ENCODE results near the gene RNASE3.
"Not testable (repeated sequence)": the region's sequence is repeated elsewhere in the genome, so short reads cannot be mapped to it uniquely, and the experiment has no call there.

Gene RNASE3

DNA sequence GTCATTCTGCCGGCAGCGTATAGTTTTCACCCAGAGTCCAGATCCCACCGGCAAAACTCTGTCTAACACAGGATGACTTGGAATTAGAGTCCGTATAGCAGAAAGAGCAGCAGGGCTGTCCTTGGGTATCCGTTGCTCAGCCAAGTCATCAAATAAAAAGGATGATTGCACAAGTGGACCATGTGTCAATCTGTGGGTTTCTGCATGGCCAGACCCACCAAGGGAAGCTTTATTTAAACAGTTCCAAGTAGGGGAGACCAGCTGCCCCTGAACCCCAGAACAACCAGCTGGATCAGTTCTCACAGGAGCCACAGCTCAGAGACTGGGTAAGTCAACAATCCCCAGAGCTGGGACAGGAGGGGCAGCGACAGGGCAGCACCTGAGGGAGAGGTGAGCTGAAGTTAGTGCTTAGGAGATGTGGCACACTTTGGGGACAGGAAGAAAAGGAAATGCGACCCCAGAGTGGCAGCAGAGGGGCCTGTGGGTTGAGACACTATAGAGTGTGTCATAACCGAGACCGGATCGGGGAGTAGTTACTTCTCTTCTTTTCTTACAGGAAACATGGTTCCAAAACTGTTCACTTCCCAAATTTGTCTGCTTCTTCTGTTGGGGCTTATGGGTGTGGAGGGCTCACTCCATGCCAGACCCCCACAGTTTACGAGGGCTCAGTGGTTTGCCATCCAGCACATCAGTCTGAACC, at the start of gene RNASE3:
Gene RNASE3, plus strand, starts transcription at position 260 of the 700 bp plus-strand sequence. Its CDS starts 302 bp downstream, at position 562.
- not testable (repeated sequence) for DNase-seq (ENCODE audit: low spot score)

DNA sequence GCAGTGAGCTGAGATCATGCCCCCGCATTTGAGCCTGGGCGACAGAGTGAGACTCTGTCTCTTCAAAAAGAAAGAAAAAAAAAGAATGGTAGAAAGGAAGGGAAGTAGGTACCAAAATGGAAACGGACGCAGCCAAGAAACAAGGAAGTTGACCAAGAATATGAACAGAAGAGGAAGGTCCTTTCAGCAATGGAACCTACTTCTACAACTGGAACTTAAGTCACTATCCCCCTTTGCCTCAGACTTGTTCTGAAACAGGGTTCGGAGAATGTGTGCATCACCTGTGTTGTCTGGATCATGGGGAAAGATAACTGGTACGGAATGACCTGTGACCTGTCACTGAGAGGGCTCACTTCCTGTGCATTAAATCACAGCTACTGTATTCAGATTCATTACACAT, 44.6 kb upstream of the RNASE3 start:
- DNase-seq (ENCODE audit: low spot score) = no peak

DNA sequence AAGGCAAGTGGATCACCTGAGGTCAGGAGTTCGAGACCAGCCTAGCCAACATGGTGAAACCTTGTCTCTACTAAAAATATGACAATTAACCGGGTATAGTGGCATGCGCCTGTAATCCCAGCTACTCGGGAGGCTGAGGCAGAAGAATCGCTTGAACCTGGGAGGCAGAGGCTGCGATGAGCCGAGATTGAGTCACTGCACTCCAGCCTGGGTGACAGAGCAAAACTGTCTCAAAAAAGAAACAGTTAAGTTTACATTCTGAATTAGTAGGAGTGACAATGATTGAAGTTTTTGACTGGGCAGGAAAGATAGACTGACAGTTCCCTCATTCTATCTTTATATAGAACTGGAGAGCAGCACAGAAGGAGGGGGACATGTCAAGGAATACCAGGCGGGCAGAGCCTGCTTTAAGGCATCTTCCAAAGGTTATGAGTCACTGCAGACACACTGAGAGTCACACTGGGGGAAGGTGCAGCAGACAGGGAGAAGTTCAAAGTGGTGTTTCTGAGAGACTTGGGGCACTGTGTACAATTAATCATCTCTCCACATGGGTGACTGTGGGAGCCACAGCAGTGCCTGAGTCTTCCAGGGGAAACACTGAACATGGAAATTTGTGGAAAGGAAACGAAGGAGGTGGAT, 42.8 kb upstream of the RNASE3 start:
- DNase-seq (ENCODE audit: low spot score) = no peak

DNA sequence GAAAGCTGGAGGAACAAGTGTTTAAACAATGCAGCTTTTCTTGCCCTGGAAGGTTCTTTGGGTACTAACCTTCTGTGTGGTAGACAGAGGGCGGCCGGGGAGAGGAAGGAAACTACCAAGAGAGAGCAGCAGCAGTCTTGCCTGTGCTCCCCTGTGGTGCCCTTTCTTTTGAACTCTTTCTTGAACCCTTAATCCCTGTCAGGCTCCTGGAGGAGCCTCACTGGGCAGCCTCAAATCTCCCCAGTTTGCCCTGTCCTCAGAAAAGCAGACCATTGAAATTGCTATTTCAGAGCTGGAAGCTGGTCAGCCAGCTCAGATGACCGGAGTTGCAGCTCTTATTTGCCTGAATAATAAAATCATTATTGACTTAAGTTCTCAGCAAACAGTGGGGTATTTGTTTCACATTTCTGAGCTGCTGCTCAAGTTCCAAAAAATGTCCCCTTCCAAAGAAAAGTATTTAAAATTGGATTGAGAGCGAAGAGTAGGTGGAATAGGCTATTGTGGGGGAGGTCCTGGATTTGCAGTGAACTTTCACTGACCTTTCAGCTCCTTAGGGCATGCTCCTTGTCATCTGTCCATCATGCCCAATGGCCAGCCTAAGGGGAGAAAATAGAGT, 42.1 kb upstream of the RNASE3 start:
- peak; percentile 75 for DNase-seq (ENCODE audit: low spot score)

DNA sequence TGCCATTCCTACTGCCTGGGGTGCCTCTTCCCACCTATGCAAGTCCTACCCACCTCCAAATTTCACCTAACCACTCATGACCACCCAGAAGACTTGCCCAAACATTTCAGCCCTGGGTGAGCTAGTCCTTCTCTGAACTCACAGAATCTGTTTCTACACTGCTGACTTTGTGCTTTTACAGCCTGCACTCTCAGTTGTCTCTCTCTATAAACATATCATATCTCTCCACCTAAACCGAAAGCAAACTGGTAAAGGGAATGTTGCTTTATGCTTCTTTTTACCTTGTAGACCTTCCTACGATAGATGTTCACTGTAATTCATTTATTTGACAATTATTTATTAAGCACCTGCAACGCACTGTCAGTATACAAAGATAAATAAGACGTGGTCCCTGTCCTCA, 38.1 kb upstream of the RNASE3 start:
- no peak for DNase-seq (ENCODE audit: low spot score)

DNA sequence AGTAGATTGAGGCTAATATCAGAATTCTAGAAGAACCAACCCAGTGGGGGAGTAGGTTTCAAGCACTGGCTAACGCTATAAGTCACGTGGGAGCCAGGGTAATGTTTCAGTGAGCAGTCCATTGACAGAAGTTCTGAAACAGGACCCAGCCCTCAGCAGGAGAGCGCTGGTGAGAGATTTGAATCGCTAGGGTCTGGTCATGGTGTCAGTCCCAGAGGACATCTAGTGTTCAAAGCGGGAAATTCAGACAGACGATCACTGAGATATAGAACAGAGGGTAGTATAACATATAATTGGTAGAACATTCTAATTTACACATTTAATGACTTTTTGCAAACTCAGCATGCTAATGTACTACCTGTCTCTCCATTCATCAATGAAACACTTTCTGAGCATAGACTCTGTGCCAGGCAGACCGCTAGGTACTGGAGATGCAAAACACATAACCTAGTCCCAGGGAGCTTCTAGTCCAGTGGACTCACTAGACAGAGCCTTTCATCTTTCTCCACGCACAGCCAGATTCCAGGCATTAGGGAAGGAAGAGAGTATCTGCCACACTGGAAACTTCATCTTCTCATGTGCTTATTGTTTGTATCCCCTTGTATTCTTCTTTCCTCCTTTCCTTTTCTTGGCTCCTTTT, 35.4 kb upstream of the RNASE3 start:
- DNase-seq (ENCODE audit: low spot score) = peak; percentile 82

DNA sequence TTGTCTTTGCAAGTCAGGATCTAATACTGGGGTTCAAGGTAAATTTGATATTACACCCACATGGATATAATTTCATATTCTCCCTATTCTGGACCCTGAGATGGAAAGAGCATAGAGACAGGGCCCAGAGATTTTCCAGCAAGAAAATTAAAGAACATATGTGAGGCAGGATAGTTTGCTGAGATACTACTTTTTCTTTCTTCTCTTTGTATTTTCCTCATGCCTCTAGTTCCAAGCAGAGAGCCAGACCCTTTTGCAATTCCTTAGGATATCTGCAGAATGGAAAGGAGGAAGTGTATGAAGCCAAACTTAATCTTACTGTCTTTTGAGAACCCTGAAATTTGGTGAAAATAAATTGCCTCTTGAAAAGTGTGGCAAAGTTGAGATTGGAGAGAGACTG, 34.0 kb upstream of the RNASE3 start:
- no peak for DNase-seq (ENCODE audit: low spot score)

DNA sequence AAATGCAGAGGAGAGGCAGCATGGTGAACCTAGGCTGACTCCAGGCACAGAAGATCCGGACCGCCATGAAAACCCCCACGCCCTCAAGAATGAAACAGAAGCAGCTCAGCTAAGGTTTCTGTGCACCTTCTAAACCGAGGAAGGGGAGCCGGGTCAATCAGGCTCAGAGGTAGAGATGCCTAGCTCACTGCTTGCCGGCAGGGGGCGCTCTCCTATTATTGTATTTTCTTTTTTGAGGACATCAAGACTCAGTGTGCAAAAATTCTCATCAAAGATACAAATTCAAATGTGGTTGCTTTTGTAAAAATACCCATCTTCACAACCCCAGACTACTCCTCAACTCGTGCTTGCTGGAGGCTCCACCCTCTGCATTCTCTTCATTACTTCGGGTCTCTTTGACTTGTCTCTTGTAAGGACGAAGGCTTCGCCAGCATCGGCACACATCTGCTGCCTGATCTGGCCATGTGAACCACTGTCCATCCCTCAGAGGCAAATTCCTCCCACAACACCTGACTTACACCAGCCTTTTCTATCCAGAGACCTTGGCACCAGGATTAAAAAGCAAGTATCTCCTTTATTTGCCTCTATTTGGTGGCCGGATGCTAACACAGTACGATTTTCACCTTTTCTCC, 33.4 kb upstream of the RNASE3 start:
- DNase-seq (ENCODE audit: low spot score) = peak; percentile 62

DNA sequence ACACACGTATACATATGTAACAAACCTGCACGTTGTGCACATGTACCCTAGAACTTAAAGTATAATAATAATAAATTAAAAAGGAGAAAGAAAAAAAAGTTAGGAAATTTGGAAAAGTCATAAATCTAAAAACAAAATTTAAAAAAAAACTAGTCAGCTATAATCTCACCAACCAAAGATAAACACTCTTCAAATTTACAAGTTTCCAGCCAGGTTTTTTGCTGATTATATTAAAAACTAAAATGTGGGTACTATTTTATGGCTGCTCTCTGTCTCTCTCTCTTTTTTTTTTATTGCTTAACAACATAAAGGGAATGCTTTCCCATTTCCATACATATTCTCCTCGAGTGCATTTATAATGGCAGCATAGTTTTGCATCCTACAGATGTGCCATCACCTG, 25.0 kb upstream of the RNASE3 start:
- DNase-seq (ENCODE audit: low spot score) = no peak

DNA sequence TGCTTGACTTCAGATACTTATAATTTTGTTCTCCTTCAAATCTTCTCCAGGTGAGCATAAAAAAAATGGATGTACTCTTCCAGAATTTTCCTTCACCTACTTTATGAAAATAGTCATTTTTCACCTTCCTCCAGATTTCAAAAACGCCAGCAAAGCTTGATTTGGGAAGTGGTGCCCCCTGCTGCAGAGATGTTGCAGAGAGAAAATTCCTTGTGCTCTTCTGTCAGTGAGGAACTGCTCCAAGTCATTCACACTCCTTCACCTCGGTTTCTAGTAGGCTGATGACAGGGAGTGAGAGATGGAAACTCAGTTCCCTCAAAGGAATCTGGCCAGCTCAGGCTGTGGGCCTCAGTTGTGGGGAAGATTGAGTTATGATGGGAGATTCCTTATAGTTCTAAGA, 24.2 kb upstream of the RNASE3 start:
- no peak for DNase-seq (ENCODE audit: low spot score)

DNA sequence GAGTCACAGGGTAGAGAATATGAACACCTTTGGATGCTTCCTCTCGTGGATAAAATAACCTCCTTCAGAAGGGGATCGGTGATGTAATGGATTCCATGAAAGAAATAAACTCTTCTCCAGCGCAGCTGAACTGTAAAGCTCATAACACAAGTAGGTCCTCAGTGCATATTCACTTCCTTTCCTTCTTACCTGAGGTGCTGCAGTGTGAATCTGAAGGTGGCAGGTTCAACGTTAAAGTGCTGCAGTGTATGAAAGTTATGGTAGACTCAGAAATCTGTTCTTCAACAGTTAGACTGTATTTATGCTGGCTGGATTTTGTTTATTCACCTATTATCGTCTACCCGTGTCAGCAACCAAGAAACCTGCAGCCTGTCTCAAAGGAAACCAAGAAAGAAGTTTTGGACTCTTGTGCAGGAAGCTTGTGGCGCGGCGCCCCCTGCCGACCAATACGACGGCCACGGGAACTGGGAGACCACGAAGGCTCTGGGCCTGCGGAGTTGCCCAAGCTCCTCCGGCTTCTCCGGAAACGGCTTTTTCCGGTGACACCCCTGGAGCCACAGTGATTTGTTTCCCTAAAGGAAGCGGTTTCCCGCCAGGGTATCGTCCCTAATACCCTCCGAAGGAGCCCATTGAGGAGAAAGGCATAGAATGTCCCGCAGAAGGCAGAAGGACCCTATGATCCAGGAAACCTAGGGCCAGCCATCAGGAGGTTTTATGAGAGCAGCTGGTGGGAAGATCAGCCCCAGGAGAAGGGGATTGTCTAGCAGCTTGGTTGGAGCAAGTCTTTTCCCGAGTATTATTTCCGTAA, 17.6 kb upstream of the RNASE3 start:
- DNase-seq (ENCODE audit: low spot score) = peak; percentile 71

DNA sequence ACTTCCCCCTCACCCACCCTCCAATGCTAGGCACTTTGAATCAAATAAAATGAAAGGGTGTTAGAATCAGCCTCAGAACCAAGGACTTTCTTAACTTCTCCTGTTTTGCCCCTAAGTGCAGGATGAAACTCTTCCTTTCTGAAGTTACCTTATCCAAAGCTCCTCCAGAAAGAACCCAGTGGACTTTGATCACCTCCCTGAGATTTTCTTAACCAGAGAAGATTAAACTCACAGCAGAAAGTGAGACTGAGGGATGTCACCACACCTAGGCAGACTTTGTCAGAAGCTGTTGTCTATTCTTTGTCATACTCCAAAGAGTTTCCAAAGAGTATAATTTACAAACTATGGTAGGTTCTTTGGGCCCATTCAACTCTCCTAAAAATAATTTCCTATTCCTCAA, 14.2 kb upstream of the RNASE3 start:
- DNase-seq (ENCODE audit: low spot score) = no peak

DNA sequence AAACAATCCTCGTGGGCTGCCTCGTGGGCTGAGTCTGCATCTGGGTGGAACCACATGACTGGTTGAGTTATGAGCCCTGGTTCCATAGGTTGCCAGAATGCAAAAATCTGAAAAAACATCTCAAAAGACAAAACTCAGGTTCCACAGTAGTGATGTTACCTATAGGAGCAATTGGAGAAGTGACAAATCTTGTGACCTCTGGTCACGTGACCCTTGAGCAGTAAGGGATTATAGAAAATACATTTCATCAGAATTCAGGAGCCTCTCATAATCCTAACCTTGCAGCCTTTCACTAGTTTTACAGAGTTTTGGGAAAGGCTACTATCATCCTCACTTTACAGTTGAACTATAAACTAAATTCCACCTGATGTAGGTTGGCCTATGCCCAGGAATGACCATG, 12.5 kb upstream of the RNASE3 start:
- DNase-seq (ENCODE audit: low spot score) = no peak

DNA sequence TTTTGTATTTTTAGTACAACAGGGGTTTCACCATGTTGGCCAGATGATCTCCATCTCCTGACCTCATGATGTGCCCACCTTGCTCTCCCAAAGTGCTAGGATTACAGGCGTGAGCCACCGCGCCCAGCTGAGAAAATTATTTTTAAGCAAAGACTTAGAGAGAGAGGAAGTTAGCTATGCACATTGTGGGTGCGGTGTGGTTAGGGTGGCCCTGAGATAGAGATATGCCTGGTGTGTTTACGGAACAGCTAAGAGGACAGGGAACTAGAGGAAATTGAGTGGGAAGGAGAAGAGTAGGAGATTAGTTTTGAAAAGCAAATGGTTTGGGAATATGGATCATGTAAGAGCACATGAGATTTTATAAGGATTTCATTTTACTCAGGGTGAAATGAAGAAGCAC, 10.0 kb upstream of the RNASE3 start:
- DNase-seq (ENCODE audit: low spot score) = not testable (repeated sequence)

DNA sequence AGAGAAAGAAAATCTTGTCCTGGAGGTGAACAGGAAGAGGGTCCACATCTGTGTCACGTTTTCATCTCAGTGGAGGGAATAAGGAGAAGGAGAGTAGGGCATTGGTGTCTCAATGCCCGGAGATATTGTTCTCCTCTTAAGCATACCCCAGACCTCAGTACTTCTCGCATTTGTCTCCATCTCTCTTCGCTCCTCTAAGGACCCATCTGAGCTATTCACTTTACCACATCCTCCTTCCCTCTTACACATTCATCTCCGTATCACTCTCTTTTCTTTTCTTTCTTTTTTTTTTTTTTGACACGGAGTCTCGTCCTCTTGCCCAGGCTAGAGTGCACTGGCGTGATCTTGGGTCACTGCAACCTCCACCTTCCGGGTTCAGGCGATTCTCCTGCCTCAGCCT, 8.4 kb upstream of the RNASE3 start:
- not testable (repeated sequence) for DNase-seq (ENCODE audit: low spot score)

DNA sequence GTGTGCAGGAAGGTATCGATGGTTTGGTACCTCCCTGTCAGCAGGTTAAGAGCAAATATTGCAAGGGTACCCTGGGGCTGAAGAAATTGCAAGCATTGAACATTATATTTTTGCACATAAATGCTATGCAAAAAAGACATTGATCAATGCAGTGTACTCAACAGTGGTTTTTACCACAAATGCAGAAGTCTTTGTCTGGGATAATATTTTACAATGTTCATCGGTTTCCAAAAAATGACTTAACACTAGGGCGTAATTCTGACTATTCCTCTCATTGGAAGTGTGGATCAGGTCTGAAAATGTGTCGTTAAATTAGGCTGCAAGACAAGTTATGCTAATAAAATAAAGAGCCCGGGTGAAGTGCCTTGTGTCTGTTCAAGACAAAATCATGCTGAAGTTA, 2.8 kb upstream of the RNASE3 start:
- not testable (repeated sequence) for DNase-seq (ENCODE audit: low spot score)

DNA sequence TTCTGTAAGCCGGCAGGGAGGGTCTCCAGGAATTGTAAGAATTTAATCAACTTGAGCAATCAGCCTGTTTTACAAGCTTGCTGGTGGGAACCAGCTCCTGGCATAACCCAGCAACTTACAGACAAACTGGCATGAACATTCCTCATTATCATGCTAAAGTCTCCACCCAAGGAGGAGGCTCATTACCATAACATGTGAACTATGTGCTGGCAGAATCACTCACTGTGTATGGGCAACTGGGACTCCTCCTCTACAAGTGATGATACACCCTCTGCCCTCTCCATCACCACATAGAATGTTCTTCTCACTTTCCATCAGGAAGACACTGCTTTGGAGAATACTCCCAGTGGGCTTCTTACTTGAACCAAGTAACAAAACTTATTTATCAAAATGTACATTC, 4.1 kb downstream of the RNASE3 start:
- DNase-seq (ENCODE audit: low spot score) = not testable (repeated sequence)

DNA sequence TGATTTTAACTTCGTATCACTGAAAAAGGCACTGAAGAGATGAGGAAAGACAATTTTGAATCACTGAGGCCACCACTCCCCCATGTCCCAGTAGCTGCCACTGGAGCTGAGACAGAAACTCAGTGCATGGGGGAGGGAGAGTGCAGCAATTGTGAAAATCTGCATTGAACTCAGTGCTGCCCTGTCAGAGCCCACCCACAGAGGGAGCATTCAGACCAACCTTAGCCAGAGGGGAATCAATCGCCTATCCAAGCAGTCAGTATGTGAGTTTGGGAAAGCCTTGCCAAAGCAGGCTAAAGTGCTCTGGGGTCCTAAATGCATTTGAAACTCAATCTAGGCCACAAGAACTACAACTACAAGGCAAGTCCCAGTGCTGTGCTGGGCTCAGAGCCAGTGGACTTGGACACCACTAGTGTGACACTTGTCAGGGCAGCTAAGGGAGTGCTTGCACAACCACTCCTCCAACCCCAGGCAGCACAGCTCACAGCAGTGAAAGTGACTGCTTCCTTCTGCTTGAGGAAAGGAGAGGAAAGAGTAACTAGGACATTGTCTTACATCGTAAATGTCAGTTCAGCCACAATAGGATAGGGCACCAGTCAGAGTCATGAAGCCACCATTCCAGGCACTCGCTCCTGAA, 13.3 kb downstream of the RNASE3 start:
- no peak for DNase-seq (ENCODE audit: low spot score)

DNA sequence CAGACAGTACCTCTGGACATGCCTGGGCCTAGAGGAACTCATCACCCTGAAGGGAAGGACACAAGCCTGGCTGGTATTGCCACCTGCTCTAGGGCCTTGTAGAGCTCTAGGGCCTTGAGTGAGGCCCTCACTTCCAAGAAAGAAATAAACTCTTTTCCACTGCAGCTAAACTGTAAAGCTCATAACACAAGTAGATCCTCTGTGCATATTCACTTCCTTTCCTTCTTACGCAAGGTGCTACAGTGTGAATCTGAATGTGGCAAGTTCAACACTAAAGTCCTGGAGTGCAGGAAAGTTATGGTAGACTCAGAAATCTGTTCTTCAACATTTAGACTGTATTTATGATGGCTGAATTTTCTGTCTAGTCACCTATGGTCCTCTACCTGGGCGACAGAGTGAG, 14.5 kb downstream of the RNASE3 start:
- DNase-seq (ENCODE audit: low spot score) = no peak

DNA sequence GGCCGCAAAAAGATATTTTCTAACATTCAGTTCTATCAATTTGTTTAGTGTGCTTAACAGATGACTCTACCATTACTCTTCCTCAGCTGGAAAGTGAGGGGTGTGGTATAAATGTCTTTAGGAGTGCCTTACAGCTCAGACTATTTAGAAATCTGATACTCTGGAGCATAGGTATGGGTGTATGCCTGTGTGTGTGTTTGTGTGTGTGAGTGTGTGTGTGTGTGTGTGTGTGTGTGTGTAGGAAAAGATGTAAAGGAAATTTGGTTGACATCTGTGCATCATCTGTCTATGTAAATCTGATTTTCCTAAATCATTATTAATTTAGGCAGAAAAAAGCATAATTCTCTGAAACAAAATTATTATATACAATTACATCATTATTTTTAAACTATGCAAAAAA, 16.0 kb downstream of the RNASE3 start:
- DNase-seq (ENCODE audit: low spot score) = no peak

DNA sequence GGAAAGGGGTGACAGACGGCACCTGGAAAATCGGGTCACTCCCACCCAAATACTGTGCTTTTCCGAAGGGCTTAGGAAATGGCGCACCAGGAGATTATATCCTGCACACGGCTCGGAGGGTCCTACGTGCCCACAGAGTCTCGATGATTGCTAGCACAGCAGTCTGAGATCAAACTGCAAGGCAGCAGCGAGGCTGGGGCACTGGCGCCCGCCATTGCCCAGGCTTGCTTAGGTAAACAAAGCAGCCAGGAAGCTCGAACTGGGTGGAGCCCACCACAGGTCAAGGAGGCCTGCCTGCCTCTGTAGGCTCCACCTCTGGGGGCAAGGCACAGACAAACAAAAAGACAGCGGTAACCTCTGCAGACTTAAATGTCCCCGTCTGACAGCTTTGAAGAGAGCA, 19.6 kb downstream of the RNASE3 start:
- DNase-seq (ENCODE audit: low spot score) = not testable (repeated sequence)
